ENCODE data around the gene CXCR4. TPM values are rescaled to one million over a fixed set of nuclear protein-coding genes. Genes with fewer than 3 reads are reported as not detected.

CXCR4 gene
- total RNA-seq (2014; rRNA removed; shearing (Covaris generic)): 4.5 and 5.7 TPM in 2 replicates
- 0.18 and 1.2 TPM in 2 replicates for polyA plus RNA-seq (2015; cell fraction: cytosol; rRNA removed)
- polyA plus RNA-seq (2015; cell fraction: nucleus; rRNA removed): 0.64 TPM in 1 of 2 replicates, not detected in the other

DNA sequence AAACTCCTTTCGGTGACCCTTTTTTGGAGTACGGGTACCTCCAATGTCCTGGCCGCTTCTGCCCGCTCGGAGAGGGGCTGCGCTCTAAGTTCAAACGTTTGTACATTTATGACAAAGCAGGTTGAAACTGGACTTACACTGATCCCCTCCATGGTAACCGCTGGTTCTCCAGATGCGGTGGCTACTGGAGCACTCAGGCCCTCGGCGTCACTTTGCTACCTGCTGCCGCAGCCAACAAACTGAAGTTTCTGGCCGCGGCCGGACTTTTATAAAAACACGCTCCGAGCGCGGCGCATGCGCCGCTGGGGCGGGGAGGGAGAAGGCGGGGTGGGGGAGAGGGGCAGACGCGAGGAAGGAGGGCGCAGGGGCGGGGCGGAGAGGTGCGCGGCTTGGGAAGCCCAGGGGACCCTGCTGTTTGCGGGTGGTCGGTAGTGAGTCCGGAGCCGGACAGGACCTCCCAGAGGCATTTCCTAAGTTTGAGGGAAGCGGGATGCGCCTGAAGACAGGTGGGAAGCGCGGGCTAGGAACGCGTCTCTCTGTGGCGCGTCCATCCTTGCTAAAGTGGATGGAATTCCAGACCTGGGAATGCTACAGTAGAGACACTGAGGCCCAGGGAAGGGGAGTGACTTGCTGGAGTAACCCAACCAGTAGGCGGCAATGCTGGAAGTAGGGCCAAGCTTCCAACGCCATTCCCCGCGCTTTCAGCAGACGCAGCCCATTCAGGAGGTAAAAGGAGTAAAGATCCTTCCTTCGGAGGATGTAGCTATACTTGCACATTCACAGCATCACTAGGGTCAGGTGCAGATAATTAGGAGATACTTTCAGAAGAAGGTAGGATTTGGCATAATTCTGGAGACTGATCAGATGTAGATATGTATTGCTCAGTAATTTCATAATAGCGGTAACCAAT is at the start of gene CXCR4:
TSS of gene CXCR4 (minus strand) at position 241 of the 910 bp plus-strand sequence. CDS start at position 152, 89 bp downstream.
- DNase-seq (ENCODE audit: low read depth, low spot score): peak; percentile 40
- in situ Hi-C loops (cut with HindIII; ENCODE audit: low pct_unique_long_range_greater_than_20kb, low sequenced_read_pairs): no loop called here

DNA sequence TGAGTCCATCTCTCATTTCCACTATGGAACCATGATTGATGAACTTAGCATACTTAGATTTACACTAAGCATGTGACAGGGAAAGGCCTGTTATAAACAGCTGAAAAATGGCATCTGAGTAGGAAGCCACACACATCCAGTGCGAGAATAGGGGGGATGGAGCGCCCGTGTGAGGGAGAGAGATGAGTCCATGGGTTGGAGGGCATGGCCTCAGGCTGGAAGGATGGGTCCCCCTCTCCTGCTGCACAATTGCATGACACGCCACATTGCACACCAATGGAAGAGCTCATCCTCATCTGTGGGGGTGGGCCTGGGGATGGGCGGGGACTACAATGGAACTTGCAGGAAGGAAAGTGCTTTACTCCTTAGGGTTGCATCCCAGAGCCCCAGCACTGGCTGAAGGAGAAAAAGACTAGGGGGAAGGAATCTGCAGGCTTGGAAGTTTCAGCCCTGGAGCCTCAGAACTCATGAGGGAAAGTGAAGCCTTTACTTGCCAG is 46.4 kb upstream of the CXCR4 start:
- no peak for DNase-seq (ENCODE audit: low read depth, low spot score)
- in situ Hi-C loops (cut with HindIII; ENCODE audit: low pct_unique_long_range_greater_than_20kb, low sequenced_read_pairs): no loop called here

DNA sequence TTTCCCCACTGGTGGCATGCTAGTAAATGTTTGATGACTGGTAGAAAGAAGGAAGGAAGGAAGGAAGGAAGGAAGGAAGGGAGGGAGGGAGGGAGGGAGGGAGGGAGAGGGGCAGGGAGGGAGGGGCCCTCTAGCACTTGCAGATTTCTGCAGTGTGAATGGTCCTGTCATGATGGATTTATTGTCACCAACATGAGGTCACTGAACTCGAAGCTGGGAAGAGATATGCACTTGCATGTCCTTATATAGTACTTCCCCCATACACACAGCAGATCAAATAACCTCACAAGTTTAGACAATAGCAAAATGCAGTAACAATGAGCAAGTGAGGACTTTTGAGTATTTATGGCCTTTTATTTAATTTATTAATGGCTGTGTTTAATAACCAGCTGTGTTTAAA is 44.5 kb upstream of the CXCR4 start:
- DNase-seq (ENCODE audit: low read depth, low spot score): no peak
- in situ Hi-C loops (cut with HindIII; ENCODE audit: low pct_unique_long_range_greater_than_20kb, low sequenced_read_pairs): no loop called here

DNA sequence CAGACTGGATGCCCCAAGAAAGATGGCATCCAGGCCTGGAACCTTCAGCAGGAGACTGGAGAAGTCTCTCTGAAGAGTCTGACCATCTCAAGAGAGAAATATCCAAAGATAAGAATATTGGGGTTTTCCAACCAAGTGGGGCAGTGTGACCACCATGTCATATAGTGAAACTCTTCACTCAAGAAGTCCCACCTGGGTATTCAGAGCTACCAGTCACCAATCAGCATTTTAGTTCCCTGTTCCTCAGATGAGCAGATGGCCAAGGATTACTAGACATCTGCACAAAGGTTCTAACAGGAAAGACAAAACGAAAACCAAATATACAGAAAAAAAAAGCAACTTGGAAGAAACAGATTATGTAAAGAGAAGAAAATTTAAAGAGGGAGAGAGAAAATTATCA is 38.5 kb upstream of the CXCR4 start:
- in situ Hi-C loops (cut with HindIII; ENCODE audit: low pct_unique_long_range_greater_than_20kb, low sequenced_read_pairs): no loop called here
- DNase-seq (ENCODE audit: low read depth, low spot score): no peak

DNA sequence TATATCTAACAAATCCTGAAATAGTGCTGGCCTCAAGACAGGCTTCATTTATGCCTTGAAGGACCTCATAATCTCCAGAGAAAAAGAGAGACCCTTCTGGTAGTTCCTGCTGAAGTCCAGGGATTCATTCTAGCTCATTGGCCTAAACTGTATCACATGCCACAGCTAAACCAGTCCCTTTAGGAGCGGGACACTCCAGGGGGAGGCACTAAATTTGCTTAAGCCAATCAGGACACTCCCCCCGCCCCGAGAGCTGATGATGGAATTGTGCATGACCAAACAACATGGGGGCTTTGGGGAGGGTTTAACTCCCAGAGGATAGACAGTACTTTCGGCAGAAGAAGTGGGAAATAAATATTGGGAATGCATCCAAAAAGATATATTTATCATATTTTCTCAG is 36.4 kb upstream of the CXCR4 start:
- DNase-seq (ENCODE audit: low read depth, low spot score): peak; percentile 27
- in situ Hi-C loops (cut with HindIII; ENCODE audit: low pct_unique_long_range_greater_than_20kb, low sequenced_read_pairs): no loop called here

DNA sequence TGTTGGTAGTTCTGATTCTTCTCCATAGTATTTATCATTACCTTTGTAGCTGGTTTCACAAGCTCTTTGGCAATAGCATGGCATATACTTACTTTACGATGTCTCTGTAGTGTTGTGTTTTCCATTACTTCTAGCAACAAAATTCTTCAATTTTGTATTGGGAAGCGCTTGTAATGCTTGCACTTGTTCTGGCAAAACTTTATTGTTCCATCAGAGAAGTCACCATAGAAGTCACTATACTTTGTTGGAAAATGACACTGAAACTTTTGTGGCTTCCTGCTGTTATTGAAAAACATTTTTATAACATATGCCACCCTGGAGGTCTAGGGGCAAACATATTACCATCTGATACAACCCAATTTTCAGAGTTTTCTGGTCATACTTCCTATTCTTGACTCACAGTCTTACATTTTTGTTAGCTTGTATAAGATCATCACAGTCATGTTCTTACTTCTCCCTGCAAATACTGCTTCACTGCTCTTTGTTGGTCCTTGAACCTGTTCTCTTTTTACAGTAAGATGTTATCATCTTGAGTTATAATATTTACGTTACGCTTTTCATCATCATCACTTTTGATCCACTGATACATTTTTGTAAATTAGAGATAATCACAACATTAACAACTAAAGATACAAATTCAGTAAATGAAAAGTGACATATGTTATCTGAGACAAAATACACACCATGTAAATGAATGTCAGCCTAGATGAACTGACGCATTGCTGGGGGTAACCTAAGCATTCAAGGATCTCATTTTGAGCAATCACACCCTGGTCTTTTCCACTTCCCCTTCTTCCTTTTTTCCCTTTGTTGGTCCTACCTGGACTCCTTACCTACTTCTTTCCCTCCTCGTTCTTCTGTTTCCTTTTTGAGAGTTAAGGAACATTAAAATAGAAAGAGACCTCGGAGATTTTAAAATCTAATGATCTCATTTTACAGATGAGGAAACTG is 33.3 kb upstream of the CXCR4 start:
- in situ Hi-C loops (cut with HindIII; ENCODE audit: low pct_unique_long_range_greater_than_20kb, low sequenced_read_pairs): no loop called here
- DNase-seq (ENCODE audit: low read depth, low spot score): no peak

DNA sequence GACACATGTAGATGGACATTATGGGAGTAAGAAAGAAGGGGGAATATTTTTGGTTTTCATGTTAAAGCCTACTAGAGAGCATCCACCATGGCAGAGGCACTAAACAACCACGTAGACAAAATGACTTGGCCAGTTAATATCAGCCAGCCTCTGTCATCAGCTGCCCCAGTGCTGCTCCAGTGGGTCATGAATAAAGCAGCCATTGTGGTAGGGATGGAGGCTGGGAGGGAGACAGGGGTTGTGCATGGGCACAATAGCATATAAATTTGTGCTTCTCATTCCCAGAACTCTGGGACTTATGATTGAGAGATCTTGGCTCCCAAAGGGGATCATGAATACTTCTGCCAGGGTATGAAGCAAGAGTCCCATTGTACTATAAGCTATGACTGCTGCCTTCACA is 31.1 kb upstream of the CXCR4 start:
- DNase-seq (ENCODE audit: low read depth, low spot score): no peak
- in situ Hi-C loops (cut with HindIII; ENCODE audit: low pct_unique_long_range_greater_than_20kb, low sequenced_read_pairs): no loop called here

DNA sequence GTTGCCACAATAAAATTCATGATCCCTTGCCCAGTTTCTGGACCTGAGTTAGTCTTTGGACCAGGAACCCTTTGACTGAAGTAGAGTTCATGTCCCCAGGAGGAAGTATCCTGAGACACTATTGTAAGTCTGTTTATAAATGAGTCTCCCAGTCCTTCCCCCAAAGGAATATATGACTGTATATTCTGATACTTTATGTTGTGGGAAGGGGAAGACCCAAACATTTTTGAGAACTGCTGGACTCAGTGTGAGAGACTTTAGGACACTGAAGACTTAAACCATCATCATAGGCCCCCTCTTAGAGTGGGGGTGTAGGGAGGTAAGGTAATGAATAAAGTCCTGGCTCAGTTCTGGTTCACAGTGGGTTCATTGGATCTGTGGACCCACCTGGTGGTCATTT is 28.6 kb upstream of the CXCR4 start:
- in situ Hi-C loops (cut with HindIII; ENCODE audit: low pct_unique_long_range_greater_than_20kb, low sequenced_read_pairs): no loop called here
- DNase-seq (ENCODE audit: low read depth, low spot score): no peak

DNA sequence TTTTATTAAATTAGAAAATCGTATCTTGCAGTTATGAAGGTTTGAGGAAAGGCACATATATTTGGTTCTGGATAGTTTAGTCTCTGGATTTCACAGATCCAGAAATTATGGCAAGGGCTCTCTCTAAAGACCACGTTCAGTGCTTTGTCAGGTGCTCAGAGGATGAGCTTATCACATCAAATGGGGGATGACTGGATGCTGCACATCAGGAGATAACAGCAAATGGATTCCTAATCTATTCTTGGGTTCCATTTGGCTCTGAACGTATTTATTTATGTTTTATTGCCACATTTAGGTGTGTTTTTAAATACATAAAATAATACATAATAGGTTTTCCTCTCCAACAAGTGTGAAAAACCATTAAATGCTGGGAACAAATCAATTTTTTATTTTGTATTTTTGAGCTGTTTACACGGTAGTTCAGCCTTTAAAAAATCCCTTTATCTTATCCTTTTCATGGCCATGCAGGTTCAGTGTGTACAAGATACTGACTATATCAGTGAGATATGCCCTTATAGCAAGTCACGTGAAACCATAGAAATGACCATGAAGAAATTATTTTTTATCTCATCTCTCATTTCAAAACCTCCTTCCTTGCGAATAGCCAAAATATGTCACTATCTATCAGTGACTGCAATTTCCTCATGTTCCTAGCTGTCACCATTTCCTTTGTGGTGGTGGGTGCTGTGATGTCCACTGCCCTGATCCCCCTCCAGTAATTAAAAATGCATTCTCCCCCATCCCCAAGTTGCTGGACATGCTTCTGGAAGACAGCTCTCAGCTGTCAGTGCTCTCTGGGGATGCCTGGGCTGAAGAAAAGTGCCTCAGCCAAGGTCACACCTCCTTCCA is 25.9 kb upstream of the CXCR4 start:
- in situ Hi-C loops (cut with HindIII; ENCODE audit: low pct_unique_long_range_greater_than_20kb, low sequenced_read_pairs): no loop called here
- no peak for DNase-seq (ENCODE audit: low read depth, low spot score)

DNA sequence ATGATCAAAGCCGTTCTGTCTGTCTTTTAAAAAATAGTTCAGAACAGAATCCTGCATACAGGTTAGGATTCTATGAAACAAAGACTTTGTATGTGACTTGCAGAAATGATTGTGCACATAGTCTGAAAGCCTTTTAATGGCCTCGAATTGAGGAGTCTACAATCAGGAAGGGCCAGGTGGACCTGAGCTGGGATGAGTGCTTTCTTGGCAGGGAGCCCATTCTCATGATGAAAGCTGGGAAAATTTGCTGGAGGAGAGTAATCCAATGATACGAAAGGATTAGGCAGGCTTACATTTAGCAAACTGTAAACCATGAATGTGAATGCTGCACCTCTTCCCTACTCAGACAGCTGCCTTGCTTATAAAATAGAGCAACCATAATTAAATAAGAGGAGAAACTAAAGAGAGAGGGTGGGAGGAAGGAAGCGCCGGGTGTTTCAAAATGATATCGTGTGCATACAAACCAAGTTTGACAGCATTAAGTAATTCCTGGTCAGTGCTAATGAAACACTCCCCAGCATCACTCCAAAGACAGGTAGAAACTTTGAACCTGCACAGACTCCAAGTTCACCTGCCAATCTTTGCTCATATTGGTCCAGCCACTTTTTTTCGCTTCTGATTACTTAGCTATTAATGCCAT is 23.7 kb upstream of the CXCR4 start:
- in situ Hi-C loops (cut with HindIII; ENCODE audit: low pct_unique_long_range_greater_than_20kb, low sequenced_read_pairs): no loop called here
- DNase-seq (ENCODE audit: low read depth, low spot score): no peak

DNA sequence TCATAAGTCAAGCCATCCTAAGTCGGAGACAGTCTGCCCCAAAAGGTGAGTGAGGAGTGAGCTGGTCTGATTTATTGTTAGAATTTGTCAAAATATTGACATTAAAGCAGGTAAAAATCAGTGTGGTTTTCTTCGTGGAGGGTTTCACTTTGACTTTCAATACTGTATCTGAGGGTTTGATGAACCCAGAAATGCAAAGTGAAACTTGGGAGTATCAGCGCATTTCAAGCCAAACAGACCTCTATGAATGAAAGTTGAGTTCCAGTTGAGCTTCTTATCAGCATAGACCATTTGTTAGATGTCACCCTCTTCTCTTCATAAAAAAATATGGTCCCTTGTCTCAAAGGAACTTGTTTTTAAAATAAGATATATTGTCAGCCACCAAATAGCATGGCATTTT is 21.7 kb upstream of the CXCR4 start:
- in situ Hi-C loops (cut with HindIII; ENCODE audit: low pct_unique_long_range_greater_than_20kb, low sequenced_read_pairs): no loop called here

DNA sequence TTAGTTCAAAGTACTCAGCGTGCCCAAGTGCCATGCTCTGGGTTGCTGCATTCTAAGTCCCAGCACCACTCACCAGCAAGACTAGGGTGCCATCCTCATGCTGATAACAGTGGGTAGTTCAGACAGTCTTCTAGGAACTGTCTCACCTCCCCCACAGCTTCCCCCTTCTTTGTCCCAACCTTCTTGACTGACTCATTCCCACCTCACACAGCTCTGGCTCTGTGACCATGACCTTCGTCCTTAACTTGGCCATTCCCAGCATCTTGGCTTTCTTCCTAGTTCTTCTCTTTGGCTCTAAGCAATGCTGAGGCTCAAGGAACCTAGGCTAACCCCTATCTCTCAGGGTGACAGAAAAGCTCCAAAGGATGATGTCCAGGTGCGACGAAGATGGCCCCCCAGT is 20.0 kb upstream of the CXCR4 start:
- in situ Hi-C loops (cut with HindIII; ENCODE audit: low pct_unique_long_range_greater_than_20kb, low sequenced_read_pairs): no loop called here
- DNase-seq (ENCODE audit: low read depth, low spot score): no peak

More for the DNA sequence above, 21.7 kb upstream of the CXCR4 start:
- no peak for DNase-seq (ENCODE audit: low read depth, low spot score)

DNA sequence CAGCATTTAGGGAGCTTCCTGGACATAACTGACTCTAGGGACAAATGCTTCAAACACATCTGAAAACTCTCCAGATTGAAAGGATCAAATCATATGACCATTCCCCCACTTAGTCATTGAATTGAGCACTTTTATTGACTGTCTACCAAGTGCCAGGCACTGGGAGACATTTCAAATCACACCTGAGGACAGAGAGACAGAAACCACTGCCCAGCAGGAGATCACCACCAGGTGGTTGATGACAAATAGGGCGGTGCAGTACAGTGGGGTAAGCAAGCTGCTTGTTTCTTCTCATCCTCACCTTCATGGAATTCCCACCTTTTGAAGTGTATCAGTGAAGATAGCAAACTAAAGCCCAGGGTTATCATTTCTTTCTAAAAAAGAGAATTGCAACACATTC is 19.0 kb upstream of the CXCR4 start:
- no peak for DNase-seq (ENCODE audit: low read depth, low spot score)
- in situ Hi-C loops (cut with HindIII; ENCODE audit: low pct_unique_long_range_greater_than_20kb, low sequenced_read_pairs): no loop called here

DNA sequence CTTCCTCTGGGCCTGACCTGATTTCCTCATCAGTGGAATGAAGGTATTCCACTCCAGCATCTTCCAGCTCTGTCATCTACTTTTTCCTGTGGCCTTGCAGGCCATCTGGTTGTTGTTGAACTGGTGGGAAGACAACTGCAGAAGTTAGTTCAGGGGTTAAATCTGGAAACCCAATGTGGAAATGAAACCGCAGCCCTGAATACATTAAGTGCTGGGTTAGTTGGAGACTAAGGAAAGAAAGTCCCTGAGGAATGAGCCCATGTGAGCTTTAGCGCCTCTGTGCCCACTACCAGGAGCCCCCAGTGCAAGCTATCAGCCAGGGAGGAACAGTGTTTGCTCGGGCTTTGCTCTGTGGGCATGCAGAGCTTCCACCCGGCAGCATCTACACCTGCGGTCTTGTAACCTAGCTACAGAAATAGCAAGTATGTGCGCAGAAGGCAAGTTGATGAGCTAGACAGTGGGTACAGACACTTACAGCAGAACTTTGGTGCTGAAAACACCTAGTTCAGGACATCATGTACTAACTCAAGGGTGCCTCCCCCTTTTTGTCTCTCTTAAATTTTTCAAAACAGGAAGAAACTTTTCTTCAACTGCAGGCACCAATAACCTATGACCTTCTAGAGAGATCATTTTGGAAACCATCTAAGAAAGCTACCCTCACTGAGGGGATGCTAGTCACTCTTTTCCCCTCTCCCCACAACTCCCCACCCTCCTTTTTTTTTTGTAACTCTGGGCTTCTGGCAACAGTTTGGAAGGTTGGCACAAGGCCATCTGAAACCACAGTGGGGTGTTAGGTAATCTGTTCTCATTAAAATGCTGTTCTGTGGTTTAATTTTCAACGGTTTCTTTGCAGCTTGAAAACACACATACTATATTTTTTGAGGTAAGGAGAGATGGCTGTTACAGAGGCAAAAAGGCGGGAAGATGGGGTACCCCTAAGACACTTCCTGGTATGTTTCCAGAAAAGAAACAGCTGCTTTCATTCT is 18.3 kb upstream of the CXCR4 start:
- no peak for DNase-seq (ENCODE audit: low read depth, low spot score)
- in situ Hi-C loops (cut with HindIII; ENCODE audit: low pct_unique_long_range_greater_than_20kb, low sequenced_read_pairs): no loop called here

DNA sequence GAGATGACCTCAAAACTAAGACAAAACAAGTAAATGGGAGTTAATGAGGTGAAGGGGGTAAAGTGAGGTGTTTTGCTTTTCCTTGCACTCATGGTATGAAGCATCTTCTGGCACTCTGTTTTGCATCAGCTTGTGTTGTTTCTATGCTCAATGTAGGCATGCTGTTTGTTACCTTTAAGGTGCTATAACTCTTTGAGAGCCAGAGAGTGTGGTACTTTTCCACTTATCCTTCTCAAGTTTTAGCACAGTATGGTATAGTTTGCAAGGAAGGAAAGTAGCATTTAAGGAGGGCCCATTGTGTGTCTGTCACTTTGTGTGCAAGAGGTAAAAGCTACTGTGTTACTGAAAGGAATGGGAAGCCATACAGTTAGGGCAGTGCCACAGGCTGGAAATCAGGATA is 17.5 kb upstream of the CXCR4 start:
- DNase-seq (ENCODE audit: low read depth, low spot score): no peak
- in situ Hi-C loops (cut with HindIII; ENCODE audit: low pct_unique_long_range_greater_than_20kb, low sequenced_read_pairs): no loop called here

DNA sequence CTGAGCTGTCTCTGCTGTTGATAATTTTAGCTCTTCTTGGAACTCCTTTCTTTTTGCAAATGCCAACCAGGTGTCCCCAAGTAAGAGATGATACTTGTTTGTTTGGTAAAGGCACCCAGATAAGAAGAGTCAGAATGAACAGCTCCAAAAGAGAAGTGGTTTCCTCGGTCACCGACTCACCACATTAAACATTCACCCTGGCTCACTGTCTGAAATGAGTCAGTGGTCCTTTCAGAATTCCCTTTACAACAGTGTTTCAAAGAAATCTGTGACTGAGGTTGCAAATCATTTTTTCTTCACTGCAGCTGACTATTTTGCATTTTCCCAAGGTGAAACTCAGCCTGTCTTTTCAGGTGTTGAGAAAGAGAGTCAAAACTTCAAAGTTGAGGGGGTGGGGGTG is 16.2 kb upstream of the CXCR4 start:
- in situ Hi-C loops (cut with HindIII; ENCODE audit: low pct_unique_long_range_greater_than_20kb, low sequenced_read_pairs): no loop called here
- no peak for DNase-seq (ENCODE audit: low read depth, low spot score)

Data from SK-MEL-5 (cell line).